HG03457 (cell line): ENCODE data around the gene GRK5.
"Not testable (repeated sequence)": the region's sequence is repeated elsewhere in the genome, so short reads cannot be mapped to it uniquely, and the experiment has no call there.

Experiments used
- ATAC-seq: cut with Tn5 transposase; IDR thresholded peaks from one replicate; pipeline ENCODE4 v1.9.1; 2021; ENCODE audit warnings: moderate number of reproducible peaks; ENCODE audit not compliant: unreplicated experiment

Gene GRK5

GRCh38 chr10:119272736-119273135 is 65.4 kb downstream of the GRK5 start:
- no peak for ATAC-seq

DNA sequence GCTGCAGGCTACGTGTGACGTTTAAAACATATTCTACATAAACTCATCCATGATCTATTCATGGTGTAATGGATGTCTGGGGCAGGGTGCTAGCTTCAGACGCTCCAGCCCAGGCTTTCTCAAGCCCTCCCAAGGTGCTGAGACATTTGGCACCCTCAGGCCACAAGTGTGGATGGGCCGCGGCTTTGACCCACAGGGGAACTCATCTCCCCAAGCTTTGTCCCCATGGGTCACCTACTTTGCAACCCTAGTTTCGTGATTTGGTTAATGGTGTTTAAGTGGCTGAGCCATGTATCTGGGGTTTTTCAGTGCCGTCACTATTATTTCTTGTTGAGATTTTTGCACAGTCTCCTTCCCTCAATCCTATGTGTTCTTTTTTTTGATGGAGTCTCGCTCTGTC is 66.0 kb downstream of the GRK5 start:
- ATAC-seq, result no peak

- ATAC-seq, result no peak
These were observed 67.2 kb downstream of the GRK5 start for GRCh38 chr10:119274519-119275045.

- ATAC-seq, result no peak
These were observed 67.7 kb downstream of the GRK5 start for GRCh38 chr10:119275085-119275484.

- not testable (repeated sequence) for ATAC-seq
These were observed 68.8 kb downstream of the GRK5 start for GRCh38 chr10:119276194-119276593.

DNA sequence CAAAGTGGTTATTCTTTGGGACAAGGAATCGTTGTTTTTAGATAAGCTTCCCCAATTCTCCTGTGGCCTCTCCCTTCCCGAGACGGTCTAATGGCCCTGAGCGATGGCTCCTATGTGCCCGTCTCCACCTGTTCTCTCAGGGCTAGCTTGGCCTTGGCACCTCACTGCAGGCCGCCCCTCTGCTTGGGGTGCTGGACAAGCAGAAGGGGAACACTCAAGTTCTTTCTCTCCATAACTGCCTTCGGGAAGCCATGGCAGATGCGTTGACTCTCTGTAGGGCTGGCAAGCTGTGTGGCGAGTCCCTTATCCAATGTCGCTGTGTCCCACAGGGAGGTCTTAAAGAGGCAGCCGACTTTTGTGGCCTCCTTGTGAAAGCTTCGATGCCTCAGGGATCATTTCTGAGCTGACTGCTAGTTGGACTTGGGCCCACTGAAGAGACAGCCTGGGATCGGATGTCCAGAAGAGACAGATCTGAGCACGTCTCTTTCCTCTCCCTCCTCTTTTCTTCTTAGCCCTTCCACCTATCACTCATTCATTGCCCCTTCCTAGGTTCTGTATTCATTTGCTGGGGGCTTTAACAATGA is 70.8 kb downstream of the GRK5 start:
- ATAC-seq, result no peak

- ATAC-seq, result no peak
These were observed 72.1 kb downstream of the GRK5 start for GRCh38 chr10:119279441-119279840.

- ATAC-seq, result no peak
These were observed 74.3 kb downstream of the GRK5 start for GRCh38 chr10:119281581-119282071.

GRCh38 chr10:119282446-119282845 is 75.1 kb downstream of the GRK5 start:
- ATAC-seq, result no peak

DNA sequence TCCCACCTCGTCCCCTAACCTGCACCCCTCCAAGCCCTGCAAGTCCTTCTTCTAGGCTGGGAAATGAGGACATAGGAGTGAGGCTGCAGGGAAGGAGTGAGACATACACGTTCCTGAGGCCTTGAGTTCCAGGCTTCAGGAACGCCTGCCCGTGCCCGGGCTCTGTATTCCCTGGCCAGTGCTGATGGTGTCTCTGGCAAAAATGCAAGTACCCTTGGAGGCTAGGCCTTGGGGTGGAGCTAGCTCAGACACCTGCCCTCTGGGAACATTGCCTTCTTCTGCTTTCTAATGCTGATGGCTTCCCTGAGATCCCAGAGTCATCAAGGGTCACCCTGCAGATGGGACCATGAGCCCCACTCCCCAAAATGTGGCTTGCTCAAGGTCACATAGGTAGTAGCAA is 76.0 kb downstream of the GRK5 start:
- ATAC-seq, result no peak

- peak; percentile 60 for ATAC-seq
These were observed 76.4 kb downstream of the GRK5 start for GRCh38 chr10:119283818-119284217.

- ATAC-seq, result no peak
These were observed 77.3 kb downstream of the GRK5 start for GRCh38 chr10:119284679-119285096.

DNA sequence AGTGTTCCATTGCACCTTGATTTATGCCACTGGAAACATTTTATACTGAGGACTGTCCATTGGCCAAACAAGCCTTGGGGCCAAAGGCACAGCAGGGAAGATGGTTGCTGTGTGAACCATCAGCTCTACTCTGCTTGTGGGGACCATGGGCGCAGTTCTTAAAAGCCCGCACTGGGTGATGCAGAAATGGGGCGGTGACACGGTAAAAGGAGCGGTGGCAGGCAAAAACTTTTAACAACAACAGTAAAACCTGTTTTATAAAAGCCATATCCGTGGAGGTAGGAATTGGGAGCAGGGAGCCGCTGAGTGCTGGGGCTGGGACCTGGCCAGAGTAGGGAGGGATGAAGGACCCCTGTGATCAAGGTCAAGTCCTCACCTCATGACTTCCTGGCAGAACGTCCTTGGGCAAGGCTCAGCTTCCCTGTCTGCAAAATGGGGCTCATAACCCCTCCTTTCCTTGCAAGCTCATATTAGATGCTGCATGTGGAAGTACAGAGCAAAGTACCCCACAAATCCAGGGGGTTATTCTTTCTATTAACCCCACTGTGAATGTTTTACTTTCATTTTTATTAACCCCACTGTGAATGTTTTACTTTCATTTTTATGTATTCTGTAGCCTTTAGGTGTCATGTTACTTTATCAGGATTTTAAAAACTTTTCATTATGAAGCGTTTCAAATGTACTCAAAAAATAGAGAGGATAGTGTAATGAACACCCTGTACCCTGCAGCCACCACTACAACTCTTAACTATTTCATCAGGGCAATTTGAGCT is 78.3 kb downstream of the GRK5 start:
- ATAC-seq, result no peak

DNA sequence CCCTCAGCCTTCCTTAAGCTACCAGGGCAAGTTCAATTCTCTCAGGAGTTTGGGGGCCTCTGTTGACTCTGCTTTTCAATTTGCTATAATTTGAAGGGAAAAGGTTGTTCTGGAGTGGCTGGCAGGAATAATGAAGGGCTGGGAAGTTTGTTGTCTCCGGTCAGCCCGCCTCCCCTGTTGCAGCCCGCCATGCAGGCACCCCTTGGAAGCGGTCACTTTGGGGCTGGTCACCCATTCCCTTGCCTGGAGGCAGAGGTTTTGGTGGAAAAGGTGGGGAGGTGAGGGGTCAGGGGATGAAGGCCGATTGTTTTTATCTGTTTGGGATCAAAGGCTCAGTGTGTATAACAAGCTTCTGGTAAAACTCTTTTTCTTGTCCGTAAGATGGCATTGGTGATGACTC is 79.1 kb downstream of the GRK5 start:
- ATAC-seq, result no peak

GRCh38 chr10:119286983-119287633 is 79.7 kb downstream of the GRK5 start:
- ATAC-seq, result no peak

DNA sequence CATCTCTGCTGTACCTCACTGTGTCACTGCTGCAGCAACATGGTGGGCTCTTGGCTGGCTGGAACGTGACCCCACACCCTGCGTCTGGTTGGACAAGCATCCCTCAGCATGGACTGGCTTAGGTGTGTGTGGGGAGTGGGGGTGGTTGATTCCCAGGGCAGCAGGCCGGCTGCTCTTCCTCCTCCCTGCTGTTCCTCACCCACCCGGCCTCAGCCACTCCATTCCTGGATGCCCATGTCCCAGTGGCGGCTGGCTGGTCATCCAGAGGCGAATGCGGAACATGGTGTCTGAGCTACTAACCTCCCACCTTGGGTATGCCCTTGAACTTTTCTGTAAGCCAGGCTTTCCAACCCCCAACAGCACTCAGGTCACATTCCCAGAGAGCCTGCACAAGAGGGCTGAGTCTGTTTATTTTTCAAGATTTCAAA is 81.2 kb downstream of the GRK5 start:
- ATAC-seq, result no peak

- ATAC-seq, result no peak
These were observed 82.0 kb downstream of the GRK5 start for GRCh38 chr10:119289227-119289920.

- ATAC-seq, result no peak
These were observed 83.1 kb downstream of the GRK5 start for GRCh38 chr10:119290301-119291048.

- ATAC-seq, result no peak
These were observed 84.0 kb downstream of the GRK5 start for GRCh38 chr10:119291223-119291900.
